ENCODE measurements around the gene LOXL4.

DNA sequence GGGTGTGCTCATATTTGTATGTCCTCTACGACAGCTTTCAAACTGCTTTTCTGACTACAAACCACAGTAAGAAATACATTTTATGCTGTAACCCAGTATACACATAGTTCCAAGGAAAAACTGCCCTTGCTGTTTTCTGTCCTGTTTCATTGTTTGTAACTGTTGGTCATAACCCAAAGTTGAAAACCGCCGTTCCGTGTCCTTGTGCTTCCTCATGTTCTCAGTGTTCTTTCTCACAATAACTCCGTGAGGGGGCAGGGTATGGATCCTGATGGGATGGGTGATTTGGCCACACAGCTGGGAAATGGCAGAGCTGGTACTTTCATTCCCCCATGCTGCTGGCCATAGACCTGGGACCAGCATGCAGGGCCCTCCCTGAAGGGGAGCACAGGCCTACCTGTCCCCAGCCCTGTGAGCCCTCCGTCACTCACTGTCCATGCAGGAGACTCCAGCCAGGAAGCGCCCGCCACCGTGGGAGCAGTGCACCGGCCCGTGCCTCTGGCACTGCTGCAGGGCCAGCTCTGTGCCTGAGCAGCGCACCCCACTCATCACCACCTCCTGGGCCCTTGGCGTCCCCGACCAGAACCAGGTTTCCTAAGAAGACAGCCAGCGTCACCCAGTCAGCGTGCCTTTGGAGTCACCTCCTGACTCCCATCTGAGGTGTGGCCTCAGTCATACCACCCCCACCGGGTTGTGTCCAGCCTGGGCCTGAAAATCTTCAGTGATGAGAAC lies 12.7 kb downstream of the LOXL4 start:
- no peak for TF ChIP-seq POLR2A (IDR thresholded peaks at IDR 0.05)
- TF ChIP-seq POLR2AphosphoS5 (IDR thresholded peaks at IDR 0.05) = no peak

Measured in stomach (tissue), 4 donors.